Activated CD4-positive, alpha-beta T cell treated with anti-CD3 and anti-CD28 coated beads for 36 hours (primary cell): ENCODE results near the gene FBXL5. TPM values are rescaled to one million over a fixed set of nuclear protein-coding genes. Genes with fewer than 3 reads are reported as not detected.
A peak's percentile ranks its signal among the peaks of the same experiment; 100 is the strongest.
"Not testable (repeated sequence)": the region's sequence is repeated elsewhere in the genome, so short reads cannot be mapped to it uniquely, and the experiment has no call there.

Experiments used
- ATAC-seq: fragments of 200-7000 bp; cut with Tn5 transposase; one replicate; pipeline ENCODE4 v1.10.0; 2021; ENCODE audit warnings: mild to moderate bottlenecking, moderate library complexity
- CTCF ChIA-PET: fragments of 350-600 bp; sonication (Branson Sonifier 250); formaldehyde crosslinking; loops from one replicate; lab custom pipeline; 2021; ENCODE audit warnings: antibody characterized with exemption; lab: Charles Lee
- POLR2A ChIA-PET: fragments of 350-600 bp; sonication (Branson Sonifier 250); formaldehyde crosslinking; loops from one replicate; lab custom pipeline; 2021; ENCODE audit warnings: antibody characterized with exemption, inconsistent platforms; lab: Charles Lee
- DNase-seq: peaks from one replicate; pipeline ENCODE4 v3.0.0-alpha.2; 2020
- H3K27ac Mint-ChIP-seq: one replicate; pipeline ENCODE4 v1.8.0; 2021; ENCODE audit warnings: mixed read lengths
- H3K27me3 Mint-ChIP-seq: one replicate; pipeline ENCODE4 v1.8.0; 2021; ENCODE audit warnings: mixed read lengths
- H3K36me3 Mint-ChIP-seq: one replicate; pipeline ENCODE4 v1.8.0; 2021; ENCODE audit warnings: low read depth, mixed read lengths
- H3K4me1 Mint-ChIP-seq: one replicate; pipeline ENCODE4 v1.8.0; 2021; ENCODE audit warnings: mixed read lengths
- H3K4me3 Mint-ChIP-seq: one replicate; pipeline ENCODE4 v1.8.0; 2021; ENCODE audit warnings: mild to moderate bottlenecking, moderate library complexity, mixed read lengths
- H3K9me3 Mint-ChIP-seq: one replicate; pipeline ENCODE4 v1.8.0; 2021; ENCODE audit warnings: low read depth, mixed read lengths
- intact Hi-C, 2 experiments: fragments of 100-400 bp; cut with DNase I in 1 of 2; cut with micrococcal nuclease in 1 of 2; formaldehyde crosslinking; loops; one replicate each; pipeline versions ENCODE4 v1.14.2 to v1.15.1; 2022 to 2024; cut with DNase I, micrococcal nuclease
- total RNA-seq, 2 experiments: library from RNA; stranded (reverse); gene quantifications; one replicate each; pipeline ENCODE4 v1.2.3, GENCODE V29; 2021

FBXL5 gene
- total RNA-seq, 2 experiments from 2014 or later = 20.1 to 29.1 TPM

DNA sequence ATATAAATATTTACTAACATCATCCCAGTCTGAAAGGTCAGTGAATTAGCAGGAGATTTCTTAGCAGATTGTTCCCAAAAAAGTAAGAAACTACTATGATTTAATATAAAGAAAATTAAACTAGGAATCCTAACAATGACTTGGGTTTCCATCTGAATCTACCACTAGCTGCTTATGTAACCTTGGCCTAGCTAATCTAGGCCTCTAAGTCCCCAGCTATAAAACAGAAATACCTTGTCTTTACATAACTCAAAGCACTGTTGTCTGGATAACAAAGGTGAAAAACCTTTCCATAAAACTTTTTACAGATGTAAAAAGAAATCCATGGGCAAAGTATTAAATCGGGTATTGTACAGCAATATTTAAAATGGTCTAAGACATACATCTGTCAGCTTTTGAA, 3.0 kb downstream of the FBXL5 start:
- Mint-ChIP-seq H3K4me1 (peaks cover 65% of the 10 kb centered on the region), H3K27ac (peak overlapping the region; percentile 62), H3K9me3 (no peaks in the 10 kb centered on the region), H3K4me3 (peak overlapping the region; percentile 39), H3K36me3 (peaks cover 2% of the 10 kb centered on the region), H3K27me3 (no peaks in the 10 kb centered on the region)
- intact Hi-C loops = loop anchor here (2.0 to 10.0 kb wide), 6 partner anchors 175 to 1997 kb away; partner anchors contain the start of gene TAPT1 (in 1 of the 2)
- ChIA-PET POLR2A (interaction anchor here (0.6 kb wide), 1 partner anchor 33 kb away, joined by 3 read pairs; no protein-coding TSS in a partner anchor), CTCF (interaction anchor here (0.6 to 2.2 kb wide), 11 partner anchors 10 to 414 kb away, joined by 3 to 11 read pairs (median 3); partner anchors contain the start of gene FAM200B)
- DNase-seq = no peak
- no peak for ATAC-seq

GRCh38 chr4:15651676-15652075, 3.5 kb downstream of the FBXL5 start:
- CTCF ChIA-PET = interaction anchor here (0.6 to 2.2 kb wide), 14 partner anchors 9 to 419 kb away, joined by 3 to 11 read pairs (median 4); partner anchors contain the start of gene FAM200B
- no peaks in the 10 kb centered on the region for H3K27me3 Mint-ChIP-seq

DNA sequence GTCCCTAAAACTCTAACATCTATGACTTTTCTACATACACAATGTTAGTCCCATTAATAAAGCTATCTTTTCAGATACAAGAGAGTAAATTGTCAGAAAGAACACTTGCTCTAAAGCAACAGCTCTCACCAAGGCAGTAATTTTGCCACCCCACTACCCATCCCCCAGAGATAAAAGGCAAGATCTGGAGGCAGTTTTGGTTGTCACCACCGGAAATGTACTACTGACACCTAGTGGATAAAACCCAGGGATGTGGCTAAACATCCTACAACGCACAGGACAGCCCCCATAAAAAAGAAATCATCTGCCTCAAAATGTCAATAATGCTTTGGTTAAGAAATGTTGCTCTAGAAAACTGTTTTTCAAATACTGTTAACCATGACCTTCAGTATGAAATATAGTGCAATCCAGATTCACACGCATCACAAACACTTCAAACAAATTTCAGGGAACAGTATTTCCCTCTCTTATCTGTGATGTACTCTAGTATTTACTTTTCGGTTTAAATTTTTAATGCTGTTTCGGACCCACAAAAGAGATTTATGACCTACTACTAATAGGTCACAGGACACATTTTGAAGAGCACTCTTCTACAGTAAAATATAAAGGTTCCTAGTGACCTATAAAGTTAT, 5.1 kb downstream of the FBXL5 start:
- peak; percentile 69 for DNase-seq
- intact Hi-C loops = loop anchor here (1.0 to 10.0 kb wide), 9 partner anchors 171 to 1995 kb away; partner anchors contain the start of gene TAPT1 (in 1 of the 2)
- Mint-ChIP-seq H3K9me3 (no peaks in the 10 kb centered on the region), H3K36me3 (peaks cover 2% of the 10 kb centered on the region), H3K4me3 (peak overlapping the region; percentile 38), H3K4me1 (peaks cover 59% of the 10 kb centered on the region), H3K27me3 (no peaks in the 10 kb centered on the region), H3K27ac (peak overlapping the region; percentile 75)
- CTCF ChIA-PET = interaction anchor here (0.6 to 1.9 kb wide), 11 partner anchors 9 to 1867 kb away, joined by 3 to 6 read pairs (median 3); no protein-coding TSS in a partner anchor
- ATAC-seq = peak; percentile 80
- POLR2A ChIA-PET = no interaction called here

More at GRCh38 chr4:15651676-15652075, 3.5 kb downstream of the FBXL5 start:
- Mint-ChIP-seq H3K27ac (peak overlapping the region; percentile 62), H3K4me1 (peaks cover 63% of the 10 kb centered on the region), H3K4me3 (peak overlapping the region; percentile 39), H3K36me3 (peaks cover 2% of the 10 kb centered on the region), H3K9me3 (no peaks in the 10 kb centered on the region)
- DNase-seq (no peak), ATAC-seq (no peak)
- POLR2A ChIA-PET = interaction anchor here (0.6 kb wide), 1 partner anchor 33 kb away, joined by 3 read pairs; no protein-coding TSS in a partner anchor
- intact Hi-C loops = loop anchor here (2.0 to 10.0 kb wide), 8 partner anchors 174 to 1997 kb away; partner anchors contain the start of gene TAPT1 (in 1 of the 2)

- no peak for DNase-seq
- Mint-ChIP-seq H3K4me1 (peaks cover 63% of the 10 kb centered on the region), H3K4me3 (no peak overlapping the region), H3K27me3 (no peaks in the 10 kb centered on the region), H3K9me3 (no peaks in the 10 kb centered on the region), H3K36me3 (peaks cover 4% of the 10 kb centered on the region), H3K27ac (no peak overlapping the region)
- CTCF ChIA-PET = interaction anchor here (0.9 to 1.5 kb wide), 2 partner anchors 8 to 34 kb away, joined by 3 to 5 read pairs; no protein-coding TSS in a partner anchor
- no peak for ATAC-seq
- intact Hi-C loops = no loop called here
- POLR2A ChIA-PET = interaction anchor here (0.6 kb wide), 1 partner anchor 50 kb away, joined by 7 read pairs; no protein-coding TSS in a partner anchor
Observed at GRCh38 chr4:15648600-15648999, 6.6 kb downstream of the FBXL5 start.

DNA sequence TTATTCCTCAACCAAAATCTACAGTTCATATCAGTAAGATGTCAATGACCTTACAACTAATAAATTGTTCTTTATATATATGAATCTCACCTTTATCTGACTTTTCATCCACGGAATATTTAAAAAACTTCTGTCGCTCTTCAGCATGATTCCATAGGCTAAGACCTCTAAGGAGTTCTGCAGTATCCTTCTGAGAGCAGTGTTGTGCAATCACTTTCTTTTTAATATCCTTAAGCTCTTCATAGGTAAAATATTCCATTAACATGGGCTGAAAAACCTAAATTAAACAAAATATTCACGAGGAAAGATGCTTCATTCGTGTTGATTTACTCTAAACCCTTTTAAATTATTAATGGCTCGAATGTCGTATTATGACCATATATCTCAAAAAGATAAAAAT, 16.7 kb downstream of the FBXL5 start:
- peaks cover 25% of the 10 kb centered on the region for H3K36me3 Mint-ChIP-seq
- no peaks in the 10 kb centered on the region for H3K9me3 Mint-ChIP-seq
- ChIA-PET CTCF (interaction anchor here (2.0 kb wide), 1 partner anchor 12 kb away, joined by 6 read pairs; no protein-coding TSS in a partner anchor), POLR2A (no interaction called here)
- peaks cover 10% of the 10 kb centered on the region for H3K4me1 Mint-ChIP-seq
- no peaks in the 10 kb centered on the region for H3K27me3 Mint-ChIP-seq
- H3K27ac Mint-ChIP-seq = no peak overlapping the region
- DNase-seq (no peak), ATAC-seq (no peak)
- no peak overlapping the region for H3K4me3 Mint-ChIP-seq
- intact Hi-C loops = no loop called here

- Mint-ChIP-seq H3K4me3 (no peak overlapping the region), H3K4me1 (peaks cover 7% of the 10 kb centered on the region), H3K27me3 (no peaks in the 10 kb centered on the region), H3K27ac (no peak overlapping the region), H3K36me3 (peaks cover 39% of the 10 kb centered on the region), H3K9me3 (no peaks in the 10 kb centered on the region)
- ATAC-seq (no peak), DNase-seq (no peak)
- intact Hi-C loops = no loop called here
- POLR2A ChIA-PET = no interaction called here
- CTCF ChIA-PET = interaction anchor here (1.3 to 2.0 kb wide), 2 partner anchors 13 to 15 kb away, joined by 4 to 6 read pairs; no protein-coding TSS in a partner anchor
Observed at GRCh38 chr4:15636818-15637217, 18.3 kb downstream of the FBXL5 start.

DNA sequence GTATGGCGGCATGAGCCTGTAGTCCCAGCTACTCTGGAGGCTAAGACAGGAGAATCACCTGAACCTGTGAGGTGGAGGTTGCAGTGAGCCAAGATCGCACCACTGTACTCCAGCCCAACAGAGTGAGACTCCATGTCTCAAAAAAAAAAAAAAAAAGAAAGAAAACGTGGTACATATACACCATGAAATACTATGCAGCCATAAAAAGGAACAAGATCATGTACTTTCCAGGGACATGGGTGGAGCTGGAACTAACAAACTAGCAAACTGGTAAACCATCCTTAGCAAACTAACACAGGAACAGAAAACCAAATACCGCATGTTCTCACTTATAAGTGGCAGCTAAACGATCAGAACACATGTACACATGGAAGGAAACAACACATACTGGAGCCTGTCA, 37.8 kb downstream of the FBXL5 start:
- intact Hi-C loops, H3K27ac Mint-ChIP-seq, POLR2A ChIA-PET, ATAC-seq, H3K4me3 Mint-ChIP-seq, H3K27me3 Mint-ChIP-seq, DNase-seq: not testable (repeated sequence)
- H3K9me3 Mint-ChIP-seq = peaks cover 18% of the 10 kb centered on the region
- CTCF ChIA-PET = interaction anchor here (0.8 kb wide), 1 partner anchor 23 kb away, joined by 3 read pairs; no protein-coding TSS in a partner anchor
- peaks cover 65% of the 10 kb centered on the region for H3K36me3 Mint-ChIP-seq
- peaks cover 19% of the 10 kb centered on the region for H3K4me1 Mint-ChIP-seq

DNA sequence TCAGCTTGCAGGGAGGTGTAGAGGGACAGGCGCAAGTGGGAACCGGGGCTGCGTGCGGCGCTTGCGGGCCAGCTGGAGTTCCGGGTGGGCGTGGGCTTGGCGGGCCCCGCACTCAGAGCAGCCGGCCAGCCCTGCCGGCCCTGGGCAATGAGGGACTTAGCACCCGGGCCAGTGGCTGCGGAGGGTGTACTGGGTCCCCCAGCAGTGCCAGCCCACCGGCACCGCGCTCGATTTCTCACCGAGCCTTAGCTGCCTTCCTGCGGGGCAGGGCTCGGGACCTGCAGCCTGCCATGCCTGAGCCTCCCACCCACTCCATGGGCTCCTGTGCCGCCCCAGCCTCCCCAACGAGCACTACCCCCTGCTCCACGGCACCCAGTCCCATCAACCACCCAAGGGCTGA, 40.3 kb downstream of the FBXL5 start:
- peaks cover 47% of the 10 kb centered on the region for H3K36me3 Mint-ChIP-seq
- H3K27me3 Mint-ChIP-seq, POLR2A ChIA-PET, H3K27ac Mint-ChIP-seq, CTCF ChIA-PET, ATAC-seq, H3K4me3 Mint-ChIP-seq, intact Hi-C loops, DNase-seq: not testable (repeated sequence)
- H3K4me1 Mint-ChIP-seq = peaks cover 18% of the 10 kb centered on the region
- H3K9me3 Mint-ChIP-seq = peaks cover 11% of the 10 kb centered on the region

DNA sequence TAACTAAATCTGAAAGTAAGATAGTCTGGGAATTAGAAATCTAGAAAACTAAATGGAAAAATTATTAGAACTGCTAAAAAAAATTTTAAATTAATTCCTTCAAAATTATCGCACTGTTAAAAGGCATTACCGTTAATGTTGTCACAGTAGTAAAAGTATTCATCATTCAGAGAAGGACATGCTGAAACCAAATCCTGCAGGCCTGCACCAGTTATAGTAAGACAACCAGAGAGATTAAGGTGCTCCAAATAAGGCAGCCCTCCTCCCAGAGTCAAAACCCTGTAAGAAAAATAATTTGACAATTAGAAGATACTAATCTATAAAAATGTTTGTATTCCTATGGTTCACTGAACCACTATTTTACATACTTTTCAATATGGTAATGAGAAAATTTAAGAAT, 43.0 kb downstream of the FBXL5 start:
- ChIA-PET POLR2A (no interaction called here), CTCF (no interaction called here)
- Mint-ChIP-seq H3K9me3 (peaks cover 3% of the 10 kb centered on the region), H3K27ac (no peak overlapping the region), H3K27me3 (no peaks in the 10 kb centered on the region), H3K36me3 (peaks cover 33% of the 10 kb centered on the region), H3K4me1 (peaks cover 12% of the 10 kb centered on the region), H3K4me3 (no peak overlapping the region)
- ATAC-seq (no peak), DNase-seq (no peak)
- intact Hi-C loops = no loop called here

DNA sequence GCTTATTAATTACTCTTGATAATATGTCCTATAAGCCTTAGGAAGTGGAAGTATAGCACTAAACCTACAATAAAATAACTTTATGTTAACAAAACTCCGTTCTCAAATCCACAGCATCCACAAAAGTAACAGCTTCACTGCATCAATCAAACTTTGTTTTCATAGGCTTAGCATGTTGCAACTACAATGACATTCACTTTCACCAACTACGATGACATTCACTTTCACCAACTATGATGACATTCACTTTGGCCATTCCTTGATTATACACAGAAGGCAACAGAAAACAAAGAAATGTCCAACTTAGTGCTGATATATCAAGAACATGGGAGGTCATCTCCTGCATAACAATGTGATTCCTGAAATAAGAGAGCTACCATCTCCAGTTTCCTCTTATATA, 44.3 kb downstream of the FBXL5 start:
- no peak for ATAC-seq
- no peaks in the 10 kb centered on the region for H3K27me3 Mint-ChIP-seq
- POLR2A ChIA-PET = no interaction called here

DNA sequence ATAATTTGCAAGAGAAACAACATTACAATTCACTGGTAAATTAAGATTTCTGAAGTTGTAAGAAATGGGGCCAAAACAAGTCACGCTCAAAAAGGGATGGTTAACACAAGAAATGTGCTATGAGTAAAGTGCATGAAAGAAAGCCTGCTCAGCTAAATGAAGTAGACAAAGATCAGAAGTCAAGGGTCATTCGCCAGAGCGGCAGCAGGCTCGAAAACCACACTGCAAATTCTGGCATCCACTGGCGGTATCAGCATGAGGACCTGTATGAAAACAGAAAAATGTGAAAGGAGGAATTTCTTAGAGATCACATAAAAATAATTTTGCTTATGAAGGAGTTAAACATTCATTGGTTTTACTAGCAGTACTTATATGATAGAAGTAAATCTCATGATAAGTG, 49.6 kb downstream of the FBXL5 start:
- no peaks in the 10 kb centered on the region for H3K27me3 Mint-ChIP-seq
- intact Hi-C loops = no loop called here
- H3K4me1 Mint-ChIP-seq = peaks cover 3% of the 10 kb centered on the region
- DNase-seq = no peak
- H3K27ac Mint-ChIP-seq = no peak overlapping the region
- ChIA-PET CTCF (interaction anchor here (1.0 to 1.1 kb wide), 2 partner anchors 9 to 12 kb away, joined by 3 to 4 read pairs; no protein-coding TSS in a partner anchor), POLR2A (no interaction called here)
- H3K4me3 Mint-ChIP-seq = no peak overlapping the region
- no peak for ATAC-seq
- no peaks in the 10 kb centered on the region for H3K9me3 Mint-ChIP-seq
- peaks cover 37% of the 10 kb centered on the region for H3K36me3 Mint-ChIP-seq

More for the DNA sequence above, 44.3 kb downstream of the FBXL5 start:
- Mint-ChIP-seq H3K27ac (no peak overlapping the region), H3K9me3 (no peaks in the 10 kb centered on the region), H3K4me3 (no peak overlapping the region), H3K36me3 (peaks cover 21% of the 10 kb centered on the region), H3K4me1 (peaks cover 11% of the 10 kb centered on the region)
- DNase-seq = no peak
- CTCF ChIA-PET = interaction anchor here (1.0 kb wide), 1 partner anchor 10 kb away, joined by 3 read pairs; no protein-coding TSS in a partner anchor
- intact Hi-C loops = no loop called here
